Measurements from ENCODE around the gene AKR1C1. TPM values are rescaled to one million over a fixed set of nuclear protein-coding genes. Genes with fewer than 3 reads are reported as not detected.

AKR1C1 gene
- total RNA-seq, 1 experiment from 2014 or later: 0.31 TPM

- Histone ChIP-seq H3K4me1 (ENCODE audit: control insufficient read depth, insufficient read depth, low read length) (no peaks in the 10 kb centered on the region), H3K27ac (ENCODE audit: low read length) (no peak overlapping the region), H3K4me3 (ENCODE audit: low read depth in 2 of 2, low read length in 2 of 2) (no peak overlapping the region), H3K36me3 (ENCODE audit: control insufficient read depth, insufficient read depth, low read length) (no peaks in the 10 kb centered on the region), H3K27me3 (ENCODE audit: control insufficient read depth, insufficient read depth, low read length) (no peaks in the 10 kb centered on the region), H3K9me3 (ENCODE audit: control insufficient read depth, insufficient read depth, low read depth, low read length) (no peaks in the 10 kb centered on the region)
- POLR2A ChIA-PET: no interaction called here
- ATAC-seq: no peak
- TF ChIP-seq POLR2AphosphoS5 (IDR thresholded peaks at IDR 0.05; ENCODE audit: low read depth, low read length): no peak
- TF ChIP-seq SIN3A (IDR thresholded peaks at IDR 0.05; ENCODE audit: borderline replicate concordance, insufficient read depth, low read depth, low read length): no peak
- no TSS peak for BruUV-seq (replicated peaks)
- intact Hi-C loops (cut with micrococcal nuclease; ENCODE audit: unreplicated experiment) (no loop called here), in situ Hi-C loops (cut with HindIII; ENCODE audit: low pct_unique_long_range_greater_than_20kb, low sequenced_read_pairs) (no loop called here)
- CTCF ChIA-PET: no interaction called here
- no peak for DNase-seq (ENCODE audit: low read depth, low spot score)
Observed at GRCh38 chr10:4982764-4983226, 19.6 kb downstream of the AKR1C1 start.

GRCh38 chr10:4983615-4984216 is 20.5 kb downstream of the AKR1C1 start:
- Histone ChIP-seq H3K4me1 (ENCODE audit: control insufficient read depth, insufficient read depth, low read length) (no peaks in the 10 kb centered on the region), H3K4me3 (ENCODE audit: low read depth in 2 of 2, low read length in 2 of 2) (no peak overlapping the region), H3K27ac (ENCODE audit: low read length) (no peak overlapping the region), H3K9me3 (ENCODE audit: control insufficient read depth, insufficient read depth, low read depth, low read length) (no peaks in the 10 kb centered on the region), H3K36me3 (ENCODE audit: control insufficient read depth, insufficient read depth, low read length) (no peaks in the 10 kb centered on the region), H3K27me3 (ENCODE audit: control insufficient read depth, insufficient read depth, low read length) (no peaks in the 10 kb centered on the region)
- CTCF ChIA-PET: no interaction called here
- POLR2A ChIA-PET: no interaction called here
- DNase-seq (ENCODE audit: low read depth, low spot score) (no peak), ATAC-seq (no peak)
- BruUV-seq (replicated peaks): no TSS peak
- TF ChIP-seq REST (IDR thresholded peaks at IDR 0.05; ENCODE audit: insufficient read depth in 1 of 2, low read depth in 2 of 2, low read length in 1 of 2) (no peak), CTCF (IDR thresholded peaks at IDR 0.05) (no peak), TCF7L2 (IDR thresholded peaks at IDR 0.05; ENCODE audit: low read depth, low read length) (no peak), SIN3A (IDR thresholded peaks at IDR 0.05; ENCODE audit: borderline replicate concordance, insufficient read depth, low read depth, low read length) (no peak), POLR2AphosphoS5 (IDR thresholded peaks at IDR 0.05; ENCODE audit: low read depth, low read length) (no peak)
- intact Hi-C loops (cut with micrococcal nuclease; ENCODE audit: unreplicated experiment) (no loop called here), in situ Hi-C loops (cut with HindIII; ENCODE audit: low pct_unique_long_range_greater_than_20kb, low sequenced_read_pairs) (no loop called here)

- Histone ChIP-seq H3K27me3 (ENCODE audit: control insufficient read depth, insufficient read depth, low read length) (no peaks in the 10 kb centered on the region), H3K27ac (ENCODE audit: low read length) (no peak overlapping the region), H3K4me1 (ENCODE audit: control insufficient read depth, insufficient read depth, low read length) (no peaks in the 10 kb centered on the region), H3K4me3 (ENCODE audit: low read depth in 2 of 2, low read length in 2 of 2) (no peak overlapping the region), H3K9me3 (ENCODE audit: control insufficient read depth, insufficient read depth, low read depth, low read length) (no peaks in the 10 kb centered on the region), H3K36me3 (ENCODE audit: control insufficient read depth, insufficient read depth, low read length) (no peaks in the 10 kb centered on the region)
- no peak for ATAC-seq
- ChIA-PET POLR2A (no interaction called here), CTCF (no interaction called here)
- TF ChIP-seq CTCF (IDR thresholded peaks at IDR 0.05) (no peak), REST (IDR thresholded peaks at IDR 0.05; ENCODE audit: insufficient read depth in 1 of 2, low read depth in 2 of 2, low read length in 1 of 2) (no peak), SIN3A (IDR thresholded peaks at IDR 0.05; ENCODE audit: borderline replicate concordance, insufficient read depth, low read depth, low read length) (no peak), TCF7L2 (IDR thresholded peaks at IDR 0.05; ENCODE audit: low read depth, low read length) (no peak), POLR2AphosphoS5 (IDR thresholded peaks at IDR 0.05; ENCODE audit: low read depth, low read length) (no peak)
- BruUV-seq (replicated peaks): no TSS peak
- no peak for DNase-seq (ENCODE audit: low read depth, low spot score)
- intact Hi-C loops (cut with micrococcal nuclease; ENCODE audit: unreplicated experiment): no loop called here
- in situ Hi-C loops (cut with HindIII; ENCODE audit: low pct_unique_long_range_greater_than_20kb, low sequenced_read_pairs): no loop called here
Observed at GRCh38 chr10:4984223-4984622, 21.0 kb downstream of the AKR1C1 start.

All from Panc1 (cell line).